Bronchial epithelial cell (primary cell): Measurements from ENCODE around the gene NHERF1. TPM values are rescaled to one million over a fixed set of nuclear protein-coding genes. Genes with fewer than 3 reads are reported as not detected.

ENCODE experiments used
- DNase-seq: peaks from one replicate; pipeline ENCODE4 v3.0.0-alpha.2; 2010; ENCODE audit warnings: low read depth
- FAIRE-seq: peaks from 2 replicates; lab custom pipeline; 2011; peaks lifted over from hg19 to GRCh38; lab: Jason Lieb, UNC
- H3K27me3 ChIP-seq: 2 replicates; pipeline ENCODE4 v1.5.1; 2011; ENCODE audit warnings: low read length; ENCODE audit not compliant: control insufficient read depth, insufficient read depth
- H3K36me3 ChIP-seq: 2 replicates; pipeline ENCODE4 v1.5.1; 2011; ENCODE audit warnings: low read length; ENCODE audit not compliant: control insufficient read depth, insufficient read depth
- H3K4me3 ChIP-seq: 2 replicates; pipeline ENCODE4 v1.5.1; 2011; ENCODE audit warnings: mild to moderate bottlenecking, low read depth, low read length, control low read depth
- CTCF ChIP-seq: IDR thresholded peaks from 2 replicates; pipeline ENCODE4 v1.5.1; 2011; ENCODE audit warnings: mild to moderate bottlenecking, moderate library complexity, low read length, control low read depth, inconsistent platforms; ENCODE audit not compliant: insufficient read depth, severe bottlenecking
- total RNA-seq: library from RNA; depleted of rRNA; stranded (reverse); fragments of >200 nt; gene quantifications from 2 replicates; pipeline ENCODE4 v1.2.1, GENCODE V29; 2014

The NHERF1 gene
- total RNA-seq, 1 donor from 2014 or later, result 35.3 TPM

GRCh38 chr17:74757931-74758847 is 9.8 kb downstream of the NHERF1 start:
- TF ChIP-seq CTCF, result no peak
- Histone ChIP-seq H3K27me3 (no peaks in the 10 kb centered on the region), H3K36me3 (peaks cover 5% of the 10 kb centered on the region), H3K4me3 (peak overlapping the region; percentile 11)
- peak; percentile 76 for FAIRE-seq
- DNase-seq, result peak; percentile 35

GRCh38 chr17:74758848-74759168 is 10.4 kb downstream of the NHERF1 start:
- no peak for FAIRE-seq

GRCh38 chr17:74759243-74759801 is 10.9 kb downstream of the NHERF1 start:
- no peak overlapping the region for H3K4me3 ChIP-seq
- DNase-seq (no peak), FAIRE-seq (peak; percentile 43)
- H3K36me3 ChIP-seq, result peaks cover 6% of the 10 kb centered on the region
- H3K27me3 ChIP-seq, result no peaks in the 10 kb centered on the region
- peak; percentile 5 for TF ChIP-seq CTCF

More at GRCh38 chr17:74758848-74759168, 10.4 kb downstream of the NHERF1 start:
- no peak overlapping the region for H3K4me3 ChIP-seq
- H3K27me3 ChIP-seq, result no peaks in the 10 kb centered on the region
- DNase-seq, result peak; percentile 55
- H3K36me3 ChIP-seq, result peaks cover 6% of the 10 kb centered on the region
- TF ChIP-seq CTCF, result peak; percentile 10

- peak; percentile 67 for DNase-seq
- peaks cover 8% of the 10 kb centered on the region for H3K36me3 ChIP-seq
- no peak for FAIRE-seq
- no peak for TF ChIP-seq CTCF
- H3K4me3 ChIP-seq, result no peak overlapping the region
- no peaks in the 10 kb centered on the region for H3K27me3 ChIP-seq
Observed at GRCh38 chr17:74759941-74760340, 11.5 kb downstream of the NHERF1 start.

- DNase-seq (peak; percentile 80), FAIRE-seq (no peak)
- TF ChIP-seq CTCF, result no peak
- Histone ChIP-seq H3K27me3 (no peaks in the 10 kb centered on the region), H3K36me3 (peaks cover 5% of the 10 kb centered on the region), H3K4me3 (no peak overlapping the region)
Observed at GRCh38 chr17:74760404-74761105, 12.1 kb downstream of the NHERF1 start.
